ENCODE measurements around the gene MSRB1. TPM values are rescaled to one million over a fixed set of nuclear protein-coding genes. Genes with fewer than 3 reads are reported as not detected.

The MSRB1 gene
- total RNA-seq, 1 donor from 2014 or later = 32.9 TPM

DNA sequence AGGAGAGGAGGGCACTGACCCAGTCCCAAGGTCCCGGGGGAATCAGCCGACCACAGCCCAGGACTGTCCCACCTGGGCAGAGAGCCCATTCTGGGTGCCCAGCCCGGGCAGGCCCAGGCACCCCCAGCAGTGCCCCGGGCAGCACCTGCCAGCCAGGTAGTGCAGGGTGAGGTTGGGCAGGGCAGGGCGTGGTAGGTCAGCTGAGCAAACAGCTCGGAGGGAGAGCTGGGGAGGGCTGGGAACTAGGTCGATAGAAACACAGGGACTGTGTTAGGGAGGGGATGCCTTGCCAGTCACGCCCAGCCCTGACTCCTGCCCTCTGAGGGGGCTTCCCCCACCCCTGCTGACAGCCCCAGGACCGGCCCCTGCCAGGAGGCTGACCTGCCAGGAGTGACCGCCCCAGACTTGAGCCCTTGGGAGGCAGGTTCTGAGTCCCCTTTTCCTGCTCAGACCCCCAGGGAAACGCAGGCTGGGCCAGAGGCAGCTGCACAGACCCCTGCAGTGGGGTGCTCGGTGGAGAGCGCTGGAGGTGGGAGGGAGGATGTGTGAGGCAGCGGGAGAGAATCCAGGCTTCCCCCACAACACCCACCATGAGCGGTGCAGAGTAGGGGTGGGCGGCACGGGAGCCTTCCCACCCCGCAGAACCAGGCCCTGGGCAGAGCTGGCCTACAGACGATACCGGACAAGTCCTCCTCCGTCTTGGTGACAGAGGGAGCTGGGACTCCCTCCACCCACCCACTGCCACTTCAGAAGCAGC lies 29.5 kb downstream of the MSRB1 start:
- no peak for DNase-seq (ENCODE audit: low spot score in 2 of 2)
- no peaks in the 10 kb centered on the region for H3K36me3 ChIP-seq
- no peaks in the 10 kb centered on the region for H3K9me3 ChIP-seq
- H3K4me3 ChIP-seq = no peak overlapping the region
- TF ChIP-seq, protein P1, sequence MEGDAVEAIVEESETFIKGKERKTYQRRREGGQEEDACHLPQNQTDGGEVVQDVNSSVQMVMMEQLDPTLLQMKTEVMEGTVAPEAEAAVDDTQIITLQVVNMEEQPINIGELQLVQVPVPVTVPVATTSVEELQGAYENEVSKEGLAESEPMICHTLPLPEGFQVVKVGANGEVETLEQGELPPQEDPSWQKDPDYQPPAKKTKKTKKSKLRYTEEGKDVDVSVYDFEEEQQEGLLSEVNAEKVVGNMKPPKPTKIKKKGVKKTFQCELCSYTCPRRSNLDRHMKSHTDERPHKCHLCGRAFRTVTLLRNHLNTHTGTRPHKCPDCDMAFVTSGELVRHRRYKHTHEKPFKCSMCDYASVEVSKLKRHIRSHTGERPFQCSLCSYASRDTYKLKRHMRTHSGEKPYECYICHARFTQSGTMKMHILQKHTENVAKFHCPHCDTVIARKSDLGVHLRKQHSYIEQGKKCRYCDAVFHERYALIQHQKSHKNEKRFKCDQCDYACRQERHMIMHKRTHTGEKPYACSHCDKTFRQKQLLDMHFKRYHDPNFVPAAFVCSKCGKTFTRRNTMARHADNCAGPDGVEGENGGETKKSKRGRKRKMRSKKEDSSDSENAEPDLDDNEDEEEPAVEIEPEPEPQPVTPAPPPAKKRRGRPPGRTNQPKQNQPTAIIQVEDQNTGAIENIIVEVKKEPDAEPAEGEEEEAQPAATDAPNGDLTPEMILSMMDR (IDR thresholded peaks at IDR 0.05) = no peak
- intact Hi-C loops (cut with DNase I) = no loop called here
- peaks cover 9% of the 10 kb centered on the region for H3K27me3 ChIP-seq
- no peak overlapping the region for H3K27ac ChIP-seq
- no peaks in the 10 kb centered on the region for H3K4me1 ChIP-seq

DNA sequence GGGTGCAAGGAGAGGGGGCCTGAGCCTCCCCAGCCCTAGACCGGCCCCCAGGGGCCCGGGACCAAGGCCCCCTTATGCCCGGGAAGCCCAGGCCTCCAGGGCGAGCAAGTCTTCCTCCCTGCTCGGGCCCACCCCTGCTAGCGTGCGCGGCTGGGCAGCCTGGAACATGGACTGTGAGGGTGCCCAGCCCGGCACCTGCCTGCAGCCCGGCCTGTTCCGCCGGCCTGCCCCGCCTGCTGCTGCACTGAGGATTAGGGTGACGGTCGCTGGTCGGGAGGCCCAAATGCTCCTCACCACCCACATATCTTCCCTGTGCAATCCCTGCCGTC lies 30.8 kb downstream of the MSRB1 start:
- H3K4me1 ChIP-seq = no peaks in the 10 kb centered on the region
- no peak overlapping the region for H3K4me3 ChIP-seq
- no peaks in the 10 kb centered on the region for H3K9me3 ChIP-seq
- intact Hi-C loops (cut with DNase I) = no loop called here
- H3K36me3 ChIP-seq = no peaks in the 10 kb centered on the region
- H3K27ac ChIP-seq = no peak overlapping the region
- peaks cover 5% of the 10 kb centered on the region for H3K27me3 ChIP-seq
- DNase-seq (ENCODE audit: low spot score in 2 of 2) = no peak
- TF ChIP-seq, protein P1 (IDR thresholded peaks at IDR 0.05) = no peak

DNA sequence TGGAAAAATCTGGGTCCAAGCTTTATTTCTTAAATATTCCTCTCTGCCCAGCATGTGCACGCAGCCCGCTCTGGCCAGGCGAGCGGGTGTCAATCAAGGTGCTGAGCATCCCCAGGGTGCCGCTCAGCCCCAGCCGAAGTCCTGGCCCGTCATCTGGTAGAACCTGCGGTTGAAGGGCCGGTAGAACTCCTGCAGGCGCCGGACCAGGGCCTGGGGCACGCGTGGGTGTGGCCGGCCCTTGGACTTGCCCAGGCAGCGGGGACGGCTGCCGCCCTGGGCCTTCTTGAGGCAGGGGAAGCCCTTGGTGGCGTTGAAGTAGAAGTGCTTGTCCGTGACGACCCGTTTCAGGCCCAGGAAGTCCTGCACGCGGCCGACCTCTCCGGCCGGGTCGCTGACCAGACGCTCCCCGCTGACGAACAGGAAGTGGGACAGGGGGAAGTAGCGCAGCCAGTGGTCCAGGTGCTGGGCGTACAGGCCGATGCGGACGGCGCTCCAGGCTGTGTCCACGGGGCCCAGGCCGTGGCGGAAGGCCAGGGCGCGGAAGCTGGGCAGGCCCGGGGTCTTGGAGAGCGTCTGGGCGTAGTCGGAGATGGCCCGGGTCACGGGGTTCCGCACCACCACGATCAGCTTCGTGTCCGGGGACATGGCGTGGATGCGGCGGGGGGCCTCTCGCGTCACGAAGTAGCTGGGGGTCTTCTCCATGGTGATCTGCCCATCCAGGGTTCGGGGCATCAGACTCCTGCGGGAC lies 31.4 kb downstream of the MSRB1 start:
- H3K9me3 ChIP-seq = no peaks in the 10 kb centered on the region
- DNase-seq (ENCODE audit: low spot score in 2 of 2) = no peak
- TF ChIP-seq, protein P1 (IDR thresholded peaks at IDR 0.05) = no peak
- intact Hi-C loops (cut with DNase I) = no loop called here
- no peaks in the 10 kb centered on the region for H3K4me1 ChIP-seq
- peaks cover under 1% of the 10 kb centered on the region for H3K27me3 ChIP-seq
- H3K36me3 ChIP-seq = no peaks in the 10 kb centered on the region
- no peak overlapping the region for H3K27ac ChIP-seq
- no peak overlapping the region for H3K4me3 ChIP-seq

DNA sequence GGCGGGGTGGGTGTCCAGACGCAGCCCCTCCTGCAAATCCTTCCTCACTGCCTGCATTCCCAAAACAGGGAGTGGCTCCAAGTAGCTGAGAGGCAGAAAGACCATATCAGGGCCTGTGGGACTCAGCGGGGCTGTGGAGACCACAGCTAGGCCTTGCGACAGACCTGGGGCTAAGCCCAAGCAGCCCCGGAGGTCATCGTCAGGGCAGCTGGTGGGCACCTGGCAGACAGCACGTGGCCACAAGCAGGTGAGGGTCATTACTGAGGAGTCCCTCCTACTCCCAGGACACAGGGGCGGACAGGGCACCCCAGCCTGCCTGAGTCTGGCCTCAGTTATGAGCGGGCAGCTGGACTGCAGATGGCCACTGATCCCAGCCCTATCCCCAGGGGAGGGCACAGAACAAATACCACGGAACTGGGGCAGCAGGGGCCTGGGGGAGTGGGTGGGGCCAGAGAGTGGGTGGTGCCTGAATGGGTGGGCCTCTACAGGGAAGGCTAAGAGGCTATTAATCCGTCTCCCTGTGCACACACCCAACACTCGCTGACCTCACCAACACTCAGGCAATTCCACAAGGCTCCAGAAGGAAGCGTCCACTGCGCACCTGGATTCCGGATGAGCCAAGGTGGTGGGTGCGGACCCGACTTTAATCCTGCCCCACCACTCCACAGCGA lies 33.3 kb downstream of the MSRB1 start:
- no peak for DNase-seq (ENCODE audit: low spot score in 2 of 2)
- TF ChIP-seq, protein P1 (IDR thresholded peaks at IDR 0.05) = no peak
- no peak overlapping the region for H3K4me3 ChIP-seq
- H3K9me3 ChIP-seq = no peaks in the 10 kb centered on the region
- intact Hi-C loops (cut with DNase I) = no loop called here
- H3K27ac ChIP-seq = no peak overlapping the region
- H3K4me1 ChIP-seq = no peaks in the 10 kb centered on the region
- no peaks in the 10 kb centered on the region for H3K27me3 ChIP-seq
- no peaks in the 10 kb centered on the region for H3K36me3 ChIP-seq

DNA sequence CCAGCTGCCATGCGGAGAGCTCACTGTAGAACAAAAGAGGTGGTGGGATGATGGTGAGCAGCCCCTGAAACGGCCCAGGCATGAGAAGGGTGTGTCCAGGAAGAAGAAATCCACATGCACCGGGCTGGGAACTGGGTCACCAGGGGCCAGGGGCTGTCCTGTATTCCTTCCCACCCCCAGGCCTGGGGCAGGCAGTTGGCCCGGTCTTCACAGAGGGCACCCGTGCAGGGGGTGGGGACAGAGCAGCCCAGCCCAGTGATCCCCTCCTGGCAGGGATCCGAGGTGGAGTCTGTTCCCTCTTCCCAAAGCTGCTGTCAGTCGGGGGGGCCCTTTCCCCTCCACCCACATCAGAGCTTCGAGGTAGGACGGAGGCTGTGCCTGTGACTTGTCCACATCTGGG lies 34.0 kb downstream of the MSRB1 start:
- Histone ChIP-seq H3K4me1 (no peaks in the 10 kb centered on the region), H3K27ac (no peak overlapping the region), H3K4me3 (no peak overlapping the region), H3K9me3 (no peaks in the 10 kb centered on the region), H3K27me3 (no peaks in the 10 kb centered on the region), H3K36me3 (no peaks in the 10 kb centered on the region)
- intact Hi-C loops (cut with DNase I) = no loop called here
- TF ChIP-seq, protein P1 (IDR thresholded peaks at IDR 0.05) = no peak
- DNase-seq (ENCODE audit: low spot score in 2 of 2) = no peak

Measured in ascending aorta (tissue), 2 donors.